ENCODE results near the gene DIO3.

GRCh38 chr14:101579372-101580080 lies 18.2 kb downstream of the DIO3 start:
- TF ChIP-seq YY1 (IDR thresholded peaks at IDR 0.05; ENCODE audit: insufficient read depth, insufficient read length) (no peak), ZNF274 (IDR thresholded peaks at IDR 0.05; ENCODE audit: low read depth, low read length) (no peak)
